H1 (cell line): ENCODE data around the gene SLC1A3. TPM values are rescaled to one million over a fixed set of nuclear protein-coding genes. Genes with fewer than 3 reads are reported as not detected.

Experiments
- CTCF ChIA-PET: fragments of 300-600 bp; sonication (Branson Sonifier 250); formaldehyde crosslinking; loops from one replicate; lab custom pipeline; 2021; ENCODE audit not compliant: partially characterized antibody; lab: Charles Lee
- POLR2A ChIA-PET: fragments of 300-600 bp; sonication (Branson Sonifier 250); formaldehyde crosslinking; loops from one replicate; lab custom pipeline; 2021; ENCODE audit warnings: inconsistent platforms; ENCODE audit not compliant: partially characterized antibody; lab: Charles Lee
- DNase-seq, 2 experiments: peaks; one replicate each; pipeline versions ENCODE4 v3.0.0 to v3.0.0-alpha.2; 2010 to 2022; ENCODE audit warnings: low spot score in 2 of 2, low read depth in 1 of 2, mixed read lengths in 1 of 2
- FAIRE-seq: peaks from 2 replicates; lab custom pipeline; 2011; peaks lifted over from hg19 to GRCh38; lab: Jason Lieb, UNC
- H2AFZ ChIP-seq: 2 replicates; pipeline ENCODE4 v1.8.1; 2012; ENCODE audit warnings: low read length, inconsistent platforms
- H2AK5ac ChIP-seq: 2 replicates; pipeline ENCODE4 v1.6.1; 2013; ENCODE audit warnings: low read depth, low read length
- H2BK120ac ChIP-seq: replicated peaks from 2 replicates; pipeline ENCODE3; 2013; ENCODE audit warnings: low read depth, low read length, inconsistent platforms
- H2BK12ac ChIP-seq: 2 replicates; pipeline ENCODE4 v1.6.1; 2013; ENCODE audit warnings: low read depth, low read length
- H2BK15ac ChIP-seq: 2 replicates; pipeline ENCODE4 v1.6.1; 2013; ENCODE audit warnings: low read length
- H2BK20ac ChIP-seq: 2 replicates; pipeline ENCODE4 v1.6.1; 2013; ENCODE audit warnings: low read length
- H2BK5ac ChIP-seq: 2 replicates; pipeline ENCODE4 v1.6.1; 2013; ENCODE audit warnings: low read depth, low read length
- H3K14ac ChIP-seq: 2 replicates; pipeline ENCODE4 v1.6.1; 2013; ENCODE audit warnings: inconsistent platforms; ENCODE audit not compliant: insufficient read length
- H3K18ac ChIP-seq: 2 replicates; pipeline ENCODE4 v1.6.1; 2013; ENCODE audit warnings: low read length; ENCODE audit errors: extremely low read depth
- H3K23ac ChIP-seq: 2 replicates; pipeline ENCODE4 v1.6.1; 2013; ENCODE audit warnings: inconsistent platforms; ENCODE audit not compliant: insufficient read length
- H3K23me2 ChIP-seq: 2 replicates; pipeline ENCODE4 v1.6.1; 2013; ENCODE audit warnings: low read depth, low read length
- H3K27ac ChIP-seq: 2 replicates; pipeline ENCODE4 v1.6.1; 2011; ENCODE audit warnings: low read depth, low read length, inconsistent platforms
- H3K27me3 ChIP-seq, 4 experiments: replicated peaks in 1 of 4; 1 replicate in 1 of 4; 2 replicates in 3 of 4; pipeline versions ENCODE4 v1.6.1 to v1.8.1; 2011 to 2013; ENCODE audit warnings: low read length in 3 of 4, mild to moderate bottlenecking in 3 of 4, inconsistent platforms in 2 of 4, mixed read lengths in 2 of 4, moderate library complexity in 1 of 4; ENCODE audit not compliant: control insufficient read depth in 3 of 4, insufficient read depth in 3 of 4; ENCODE audit errors: extremely low read depth in 1 of 4
- H3K36me3 ChIP-seq, 4 experiments: 2 replicates each; pipeline versions ENCODE4 v1.6.1 to v1.8.1; 2011 to 2013; ENCODE audit warnings: mild to moderate bottlenecking in 4 of 4, low read length in 3 of 4, moderate library complexity in 2 of 4, control low read depth in 1 of 4, inconsistent platforms in 1 of 4; ENCODE audit not compliant: insufficient read depth in 4 of 4, control insufficient read depth in 2 of 4
- H3K4ac ChIP-seq: replicated peaks from 2 replicates; pipeline ENCODE3; 2013; ENCODE audit warnings: low read length, low read depth, mixed read lengths, inconsistent platforms; ENCODE audit not compliant: insufficient read length
- H3K4me1 ChIP-seq, 4 experiments: replicated peaks in 1 of 4; 1 replicate in 1 of 4; 2 replicates in 3 of 4; pipeline versions ENCODE4 v1.6.1 to v1.8.1; 2011 to 2013; ENCODE audit warnings: low read length in 3 of 4, inconsistent platforms in 2 of 4, mixed read lengths in 1 of 4; ENCODE audit not compliant: insufficient read depth in 4 of 4, control insufficient read depth in 3 of 4
- H3K4me2 ChIP-seq, 2 experiments: 2 replicates each; pipeline versions ENCODE4 v1.6.1 to v1.8.1; 2011 to 2013; ENCODE audit warnings: low read depth in 2 of 2, low read length in 2 of 2, control low read depth in 1 of 2, inconsistent platforms in 1 of 2, mild to moderate bottlenecking in 1 of 2; ENCODE audit not compliant: insufficient read depth in 1 of 2
- H3K4me3 ChIP-seq, 4 experiments: fragments of 200-600, 300-600 bp in 1 of 4; sonication (generic), shearing (Covaris generic), sonication (Bioruptor Twin) in 1 of 4; 2 replicates each; pipeline versions ENCODE4 v1.5.1 to v1.8.1; 2011 to 2016; ENCODE audit warnings: low read length in 4 of 4, low read depth in 3 of 4, control low read depth in 2 of 4, inconsistent platforms in 2 of 4, mild to moderate bottlenecking in 2 of 4, mixed read lengths in 1 of 4, moderate library complexity in 1 of 4; ENCODE audit not compliant: insufficient read depth in 2 of 4; ENCODE audit errors: extremely low read depth in 1 of 4
- H3K56ac ChIP-seq: replicated peaks from 2 replicates; pipeline ENCODE3; 2013; ENCODE audit warnings: low read depth, mild to moderate bottlenecking, mixed read lengths, low read length, inconsistent platforms; ENCODE audit not compliant: insufficient read length
- H3K79me1 ChIP-seq: 2 replicates; pipeline ENCODE4 v1.6.1; 2013; ENCODE audit warnings: low read depth, low read length, control low read depth
- H3K79me2 ChIP-seq, 2 experiments: 2 replicates each; pipeline versions ENCODE4 v1.6.1 to v1.8.1; 2012 to 2013; ENCODE audit warnings: low read length in 2 of 2, mild to moderate bottlenecking in 2 of 2, inconsistent platforms in 1 of 2; ENCODE audit not compliant: insufficient read depth in 2 of 2, control insufficient read depth in 1 of 2
- H3K9ac ChIP-seq, 4 experiments: replicated peaks in 1 of 4; 1 replicate in 1 of 4; 2 replicates in 3 of 4; pipeline versions ENCODE4 v1.6.1 to v1.8.1; 2011 to 2013; ENCODE audit warnings: low read depth in 3 of 4, low read length in 3 of 4, control low read depth in 2 of 4, mild to moderate bottlenecking in 2 of 4, moderate library complexity in 2 of 4, inconsistent platforms in 1 of 4; ENCODE audit errors: extremely low read depth in 1 of 4
- H3K9me3 ChIP-seq, 2 experiments: 2 replicates each; pipeline versions ENCODE4 v1.6.1 to v1.8.1; 2012 to 2013; ENCODE audit warnings: mild to moderate bottlenecking in 2 of 2, moderate library complexity in 2 of 2, control low read depth in 1 of 2, inconsistent platforms in 1 of 2, low read depth in 1 of 2, low read length in 1 of 2, mixed read lengths in 1 of 2; ENCODE audit not compliant: insufficient read depth in 2 of 2
- H4K20me1 ChIP-seq, 2 experiments: replicated peaks in 1 of 2; 2 replicates each; pipeline versions ENCODE3 to v1.8.1; 2011 to 2013; ENCODE audit warnings: inconsistent platforms in 2 of 2, low read length in 2 of 2, mild to moderate bottlenecking in 1 of 2; ENCODE audit not compliant: insufficient read depth in 2 of 2, control insufficient read depth in 1 of 2
- H4K5ac ChIP-seq: 2 replicates; pipeline ENCODE4 v1.6.1; 2013; ENCODE audit warnings: low read length, low read depth, mixed read lengths, inconsistent platforms; ENCODE audit not compliant: insufficient read length
- H4K8ac ChIP-seq: 2 replicates; pipeline ENCODE4 v1.8.0; 2013; ENCODE audit warnings: mild to moderate bottlenecking, moderate library complexity, low read length, inconsistent platforms; ENCODE audit not compliant: insufficient read depth; ENCODE audit errors: extremely low read depth
- H4K91ac ChIP-seq: replicated peaks from 2 replicates; pipeline ENCODE3; 2013; ENCODE audit warnings: low read length, mixed read lengths, inconsistent platforms; ENCODE audit not compliant: insufficient read length
- CBX8 ChIP-seq: fragments of 300-800, 300-1000 bp; sonication (generic); IDR thresholded peaks from 2 replicates; pipeline ENCODE4 v1.7.1; 2016; ENCODE audit warnings: low read depth, low read length, borderline replicate concordance
- KDM1A ChIP-seq: fragments of 200-600, 300-600 bp; sonication (generic); IDR thresholded peaks from 2 replicates; pipeline ENCODE4 v1.7.1; 2016; ENCODE audit warnings: mild to moderate bottlenecking, low read length, borderline replicate concordance
- NANOG ChIP-seq: IDR thresholded peaks from 2 replicates; pipeline ENCODE4 v1.6.1; 2011; ENCODE audit warnings: low read length, low read depth, mild to moderate bottlenecking, inconsistent platforms; ENCODE audit not compliant: insufficient read depth, poor library complexity, severe bottlenecking
- TCF12 ChIP-seq: IDR thresholded peaks from 2 replicates; pipeline ENCODE4 v1.6.1; 2011; ENCODE audit warnings: low read depth, mild to moderate bottlenecking, low read length
- WGBS, 2 experiments: shearing (Covaris generic) in 1 of 2; methylation state at CpG; one replicate each; pipeline versions ENCODE4 v1.1.6 to v1.1.7; 2013 to 2015; ENCODE audit warnings: low lambda C conversion rate in 2 of 2, mixed read lengths in 2 of 2, inconsistent platforms in 1 of 2, low coverage in 1 of 2, missing lambda C conversion rate in 1 of 2; ENCODE audit not compliant: insufficient replicate concordance in 2 of 2, insufficient coverage in 1 of 2, insufficient read length in 1 of 2; ENCODE audit errors: extremely low coverage in 1 of 2, missing lambda C conversion rate in 1 of 2; 5-methylcytosine and 5-hydroxymethylcytosine counted together
- polyA plus RNA-seq, 7 experiments: library from polyadenylated mRNA; depleted of rRNA in 3 of 7; stranded (reverse) in 5 of 7; unstranded in 2 of 7; fragments of >200 nt in 5 of 7; fragments of 200-250 nt in 2 of 7; gene quantifications; 1 replicate in 5 of 7; 2 replicates in 1 of 7; 4 replicates in 1 of 7; pipeline versions ENCODE4 v1.2.1 to v1.2.3, GENCODE V29; 2011 to 2013; ENCODE audit warnings: missing spikeins in 2 of 7, mixed read lengths in 2 of 7
- total RNA-seq: library from RNA; stranded (reverse); fragmentation: NEBNext Ultra II Directional; extraction: Animal tissue kit (Norgen Biotek cat#: 25700); gene quantifications from 2 replicates; pipeline ENCODE4 v1.2.1, GENCODE V29; 2021

Gene SLC1A3
- total and polyA plus RNA-seq, 2 of the 8 experiments (the other 6 are each of a cell fraction or from before 2014, with no cell fraction given): 26.7 to 35.3 TPM

DNA sequence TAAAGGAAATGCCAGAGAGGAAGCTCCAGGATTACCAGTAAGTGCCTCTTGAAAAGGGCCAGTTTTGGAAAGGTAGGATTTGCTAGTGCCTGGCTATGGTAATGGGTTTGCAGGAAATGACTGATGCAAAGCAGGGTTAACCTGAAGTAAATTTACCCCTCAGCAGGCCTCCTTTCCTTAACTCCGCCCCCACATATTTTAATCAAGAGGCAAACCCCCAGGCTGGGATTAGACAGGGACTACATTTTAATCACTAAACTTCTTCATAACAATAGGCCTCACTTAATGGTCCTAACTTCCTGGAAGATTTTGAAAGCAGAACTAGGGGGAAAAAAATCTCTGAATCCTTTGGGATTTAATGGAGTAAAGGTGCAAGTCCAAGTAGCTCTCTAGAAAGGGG is 10.2 kb upstream of the SLC1A3 start:
- peak overlapping the region; percentile 90; the same call in 1 of the 2 replicates for H2BK5ac ChIP-seq
- H3K18ac ChIP-seq: peak overlapping the region; percentile 88; the same call in 1 of the 2 replicates
- H3K56ac ChIP-seq: no peak overlapping the region
- no peak overlapping the region for H4K91ac ChIP-seq
- no peak overlapping the region for H2BK120ac ChIP-seq
- FAIRE-seq (peak; percentile 58), DNase-seq (no peak)
- peaks cover 4 to 16% (median 9%) of the 10 kb centered on the region in 4 experiments; a peak in 5 of 7 replicates for H3K4me1 ChIP-seq
- H2AK5ac ChIP-seq: no peak overlapping the region
- 0 out of 2 replicates have a peak overlapping the region, but pooled peaks have one; percentile 38 for H3K27ac ChIP-seq
- TF ChIP-seq TCF12 (no peak), CBX8 (no peak), NANOG (peak; percentile 4), KDM1A (no peak)
- no peak overlapping the region for H2AFZ ChIP-seq
- H3K79me1 ChIP-seq: no peaks in the 10 kb centered on the region
- H3K79me2 ChIP-seq: no peaks in the 10 kb centered on the region
- peaks cover 0 to 3% (median 0%) of the 10 kb centered on the region in 4 experiments; a peak in 1 of 7 replicates for H3K27me3 ChIP-seq
- peak overlapping the region in 1 of 4 experiments; percentile 37; a peak in 2 of 8 replicates for H3K4me3 ChIP-seq
- no peak overlapping the region for H4K8ac ChIP-seq
- H3K23me2 ChIP-seq: no peaks in the 10 kb centered on the region
- H4K20me1 ChIP-seq: no peaks in the 10 kb centered on the region
- H3K14ac ChIP-seq: no peak overlapping the region
- H3K36me3 ChIP-seq: no peaks in the 10 kb centered on the region
- peak overlapping the region; percentile 29 to 31; a peak in 2 of 4 replicates for H3K4me2 ChIP-seq
- H2BK20ac ChIP-seq: 0 out of 2 replicates have a peak overlapping the region, but pooled peaks have one; percentile 54
- H2BK12ac ChIP-seq: 0 out of 2 replicates have a peak overlapping the region, but pooled peaks have one; percentile 53
- CTCF ChIA-PET: interaction anchor here (1.2 to 1.9 kb wide), 3 partner anchors 94 to 181 kb away, joined by 4 to 7 read pairs (median 5); no protein-coding TSS in a partner anchor
- no peak overlapping the region for H3K9ac ChIP-seq
- no peak overlapping the region for H3K23ac ChIP-seq
- H4K5ac ChIP-seq: no peak overlapping the region
- no peak overlapping the region for H3K4ac ChIP-seq
- POLR2A ChIA-PET: interaction anchor here (1.0 to 1.1 kb wide), 3 partner anchors 11 to 97 kb away, joined by 3 to 4 read pairs (median 3); no protein-coding TSS in a partner anchor
- H2BK15ac ChIP-seq: peak overlapping the region; percentile 65; the same call in 1 of the 2 replicates
- no peaks in the 10 kb centered on the region for H3K9me3 ChIP-seq
- WGBS, 2 experiments: 55% methylated on average over 1 of the region's 1 CpG; no CpG with 5 or more reads in 1 of the 2 experiments
